HEK293 (cell line): ENCODE results near the gene DBNL.

ENCODE experiments used
- CTCF ChIA-PET: fragments of 350-600 bp; formaldehyde crosslinking; extraction: SDS; loops from one replicate; lab custom pipeline; 2021; ENCODE audit warnings: antibody characterized with exemption; lab: Yijun Ruan, JAX
- POLR2A ChIA-PET: fragments of 300-600 bp; formaldehyde crosslinking; extraction: SDS; loops from one replicate; lab custom pipeline; 2020; ENCODE audit warnings: antibody characterized with exemption, inconsistent platforms; lab: Yijun Ruan, JAX
- H3K27ac ChIP-seq: fragments of 200-500 bp; sonication (Bioruptor generic); 2 replicates; pipeline ENCODE4 v1.5.1; 2014; ENCODE audit warnings: low read depth, low read length, control low read depth, inconsistent platforms; ENCODE audit errors: extremely low read depth
- H3K36me3 ChIP-seq, 2 experiments: fragments of 200-500 bp in 1 of 2; sonication (Bioruptor generic) in 1 of 2; 1 replicate in 1 of 2; 2 replicates in 1 of 2; pipeline ENCODE4 v1.5.1; 2014 to 2017; ENCODE audit warnings: inconsistent platforms in 2 of 2, low read length in 2 of 2; ENCODE audit not compliant: control insufficient read depth in 2 of 2, insufficient read depth in 1 of 2
- H3K4me1 ChIP-seq: fragments of 200-500 bp; sonication (Bioruptor generic); 2 replicates; pipeline ENCODE4 v1.5.1; 2014; ENCODE audit warnings: mild to moderate bottlenecking, low read length, inconsistent platforms; ENCODE audit not compliant: control insufficient read depth, insufficient read depth
- H3K4me3 ChIP-seq: 2 replicates; pipeline ENCODE4 v1.5.1; 2011; ENCODE audit warnings: low read depth, mild to moderate bottlenecking, control low read depth, low read length, moderate library complexity
- H3K9me3 ChIP-seq: fragments of 200-500 bp; sonication (Bioruptor generic); 2 replicates; pipeline ENCODE4 v1.5.1; 2014; ENCODE audit warnings: low read depth, low read length, inconsistent platforms; ENCODE audit not compliant: control insufficient read depth, insufficient read depth
- EGR2 ChIP-seq: fragments of 450-650 bp; formaldehyde crosslinking; IDR thresholded peaks from 2 replicates; pipeline ENCODE4 v1.5.1; 2016; ENCODE audit warnings: low read depth, missing biosample characterization, missing genetic modification characterization
- FEZF1 ChIP-seq: fragments of 450-650 bp; formaldehyde crosslinking; IDR thresholded peaks from 2 replicates; pipeline ENCODE4 v1.5.1; 2016; ENCODE audit warnings: missing biosample characterization, missing genetic modification characterization
- IKZF3 ChIP-seq: fragments of 450-650 bp; IDR thresholded peaks from 2 replicates; pipeline ENCODE4 v1.5.0; 2018; ENCODE audit warnings: missing biosample characterization, mild to moderate bottlenecking, missing genetic modification characterization, moderate library complexity
- KLF9 ChIP-seq: fragments of 450-650 bp; formaldehyde crosslinking; IDR thresholded peaks from 2 replicates; pipeline ENCODE4 v1.5.1; 2016; ENCODE audit warnings: missing biosample characterization, missing genetic modification characterization, low read depth
- MZF1 ChIP-seq: fragments of 450-650 bp; formaldehyde crosslinking; IDR thresholded peaks from 2 replicates; pipeline ENCODE4 v1.5.1; 2017; ENCODE audit warnings: missing biosample characterization, missing genetic modification characterization, borderline replicate concordance
- RBAK ChIP-seq: fragments of 450-650 bp; formaldehyde crosslinking; IDR thresholded peaks from 2 replicates; pipeline ENCODE4 v1.5.1; 2016; ENCODE audit warnings: missing biosample characterization, missing genetic modification characterization
- WT1 ChIP-seq: fragments of 450-650 bp; formaldehyde crosslinking; IDR thresholded peaks from 2 replicates; pipeline ENCODE4 v1.5.1; 2016; ENCODE audit warnings: missing biosample characterization, missing genetic modification characterization
- ZBTB17 ChIP-seq: fragments of 450-650 bp; formaldehyde crosslinking; IDR thresholded peaks from 2 replicates; pipeline ENCODE4 v1.5.1; 2016; ENCODE audit warnings: missing biosample characterization, missing genetic modification characterization
- ZBTB20 ChIP-seq: fragments of 450-650 bp; formaldehyde crosslinking; IDR thresholded peaks from 2 replicates; pipeline ENCODE4 v1.5.1; 2016; ENCODE audit warnings: missing biosample characterization, missing genetic modification characterization
- ZBTB48 ChIP-seq: fragments of 450-650 bp; formaldehyde crosslinking; IDR thresholded peaks from 2 replicates; pipeline ENCODE4 v1.5.1; 2016; ENCODE audit warnings: missing biosample characterization, missing genetic modification characterization
- ZBTB8A ChIP-seq: fragments of 450-650 bp; formaldehyde crosslinking; IDR thresholded peaks from 2 replicates; pipeline ENCODE4 v1.5.1; 2016; ENCODE audit warnings: missing biosample characterization, missing genetic modification characterization
- ZFP69B ChIP-seq: fragments of 450-650 bp; formaldehyde crosslinking; IDR thresholded peaks from 2 replicates; pipeline ENCODE4 v1.5.1; 2016; ENCODE audit warnings: missing biosample characterization, missing genetic modification characterization
- ZNF112 ChIP-seq: fragments of 450-650 bp; formaldehyde crosslinking; IDR thresholded peaks from 2 replicates; pipeline ENCODE4 v1.5.0; 2017; ENCODE audit warnings: missing biosample characterization, missing genetic modification characterization
- ZNF121 ChIP-seq: fragments of 450-650 bp; formaldehyde crosslinking; IDR thresholded peaks from 2 replicates; pipeline ENCODE4 v1.5.1; 2016; ENCODE audit warnings: missing biosample characterization, missing genetic modification characterization
- ZNF132 ChIP-seq: fragments of 450-650 bp; formaldehyde crosslinking; IDR thresholded peaks from 2 replicates; pipeline ENCODE4 v1.5.1; 2017; ENCODE audit warnings: missing biosample characterization, missing genetic modification characterization, borderline replicate concordance
- ZNF133 ChIP-seq: fragments of 450-650 bp; formaldehyde crosslinking; IDR thresholded peaks from 2 replicates; pipeline ENCODE4 v1.5.1; 2016; ENCODE audit warnings: missing biosample characterization, missing genetic modification characterization
- ZNF174 ChIP-seq: fragments of 450-650 bp; formaldehyde crosslinking; IDR thresholded peaks from 2 replicates; pipeline ENCODE4 v1.5.0; 2017; ENCODE audit warnings: missing biosample characterization, mild to moderate bottlenecking, missing genetic modification characterization
- ZNF211 ChIP-seq: fragments of 450-650 bp; formaldehyde crosslinking; IDR thresholded peaks from 2 replicates; pipeline ENCODE4 v1.5.1; 2016; ENCODE audit warnings: low read depth, missing biosample characterization, missing genetic modification characterization
- ZNF311 ChIP-seq: fragments of 450-650 bp; formaldehyde crosslinking; IDR thresholded peaks from 2 replicates; pipeline ENCODE4 v1.5.1; 2017; ENCODE audit warnings: missing biosample characterization, missing genetic modification characterization, borderline replicate concordance
- ZNF366 ChIP-seq: fragments of 450-650 bp; formaldehyde crosslinking; conservative IDR thresholded peaks from 2 replicates; pipeline ENCODE4 v1.5.1; 2016; ENCODE audit warnings: missing biosample characterization, missing genetic modification characterization
- ZNF555 ChIP-seq: fragments of 450-650 bp; formaldehyde crosslinking; conservative IDR thresholded peaks from 2 replicates; pipeline ENCODE4 v1.5.1; 2017; ENCODE audit warnings: missing biosample characterization, mild to moderate bottlenecking, missing genetic modification characterization, inconsistent platforms
- ZNF624 ChIP-seq: fragments of 450-650 bp; formaldehyde crosslinking; IDR thresholded peaks from 2 replicates; pipeline ENCODE4 v1.5.1; 2017; ENCODE audit warnings: missing biosample characterization, missing genetic modification characterization
- ZNF670 ChIP-seq: fragments of 450-650 bp; formaldehyde crosslinking; IDR thresholded peaks from 2 replicates; pipeline ENCODE4 v1.5.1; 2016; ENCODE audit warnings: missing biosample characterization, missing genetic modification characterization, low read depth
- ZNF76 ChIP-seq: fragments of 450-650 bp; formaldehyde crosslinking; IDR thresholded peaks from 2 replicates; pipeline ENCODE4; 2016; ENCODE audit warnings: low read depth, missing biosample characterization, missing genetic modification characterization, borderline replicate concordance
- ZNF837 ChIP-seq: fragments of 450-650 bp; formaldehyde crosslinking; IDR thresholded peaks from 2 replicates; pipeline ENCODE4 v1.5.1; 2016; ENCODE audit warnings: missing biosample characterization, missing genetic modification characterization
- ZNF843 ChIP-seq: fragments of 450-650 bp; formaldehyde crosslinking; IDR thresholded peaks from 2 replicates; pipeline ENCODE4 v1.5.1; 2016; ENCODE audit warnings: missing biosample characterization, missing genetic modification characterization
- TF ChIP-seq, protein P1 (sequence below): fragments of 450-650 bp; formaldehyde crosslinking; IDR thresholded peaks from 2 replicates; pipeline ENCODE4 v1.5.1; 2016; ENCODE audit warnings: missing biosample characterization, missing genetic modification characterization
- TF ChIP-seq, protein P2 (sequence below): fragments of 450-650 bp; formaldehyde crosslinking; IDR thresholded peaks from 2 replicates; pipeline ENCODE4 v1.5.1; 2016; ENCODE audit warnings: missing biosample characterization, missing genetic modification characterization
- TF ChIP-seq, protein P3 (sequence below): fragments of 450-650 bp; formaldehyde crosslinking; optimal IDR thresholded peaks from 2 replicates; pipeline ENCODE3; 2016; ENCODE audit warnings: missing biosample characterization, mild to moderate bottlenecking, missing genetic modification characterization
- TF ChIP-seq, protein P4 (sequence below): fragments of 450-650 bp; formaldehyde crosslinking; IDR thresholded peaks from 2 replicates; pipeline ENCODE4 v1.5.1; 2016; ENCODE audit warnings: missing biosample characterization, missing genetic modification characterization, borderline replicate concordance

DBNL gene

DNA sequence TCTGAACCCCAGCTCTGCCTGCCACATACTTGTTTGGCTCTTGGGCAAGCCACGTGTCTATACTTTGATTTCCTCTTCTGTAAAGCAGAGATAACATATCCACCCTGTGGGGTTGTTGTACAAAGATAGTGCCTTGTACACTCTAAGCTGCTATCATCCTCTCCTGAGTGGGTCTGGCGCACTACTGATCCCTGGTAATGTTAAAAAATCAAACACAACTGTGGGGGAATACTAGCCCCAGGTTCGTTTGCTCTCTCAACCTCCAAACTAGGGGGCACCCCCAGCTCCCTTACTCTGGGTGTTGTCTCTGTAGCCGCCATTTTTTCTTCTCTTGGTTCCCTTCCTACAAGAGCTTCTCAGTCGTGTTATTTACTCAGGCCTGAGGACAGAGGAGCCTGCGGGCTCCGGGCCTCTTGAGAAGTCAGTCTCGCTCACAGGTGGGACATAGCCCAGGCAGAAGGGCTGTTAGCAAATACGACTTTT lies 36.8 kb downstream of the DBNL start:
- H3K36me3 ChIP-seq = peaks cover 4 to 45% of the 10 kb centered on the region in 2 experiments; a peak in 2 of 3 replicates
- H3K9me3 ChIP-seq = no peaks in the 10 kb centered on the region
- H3K4me3 ChIP-seq = no peak overlapping the region
- TF ChIP-seq ZNF555 (tag by site-specific recombination) = no peak
- H3K4me1 ChIP-seq = no peaks in the 10 kb centered on the region
- ChIA-PET POLR2A (interaction anchor here (0.7 kb wide), 1 partner anchor 950 kb away, joined by 5 read pairs; no protein-coding TSS in a partner anchor), CTCF (no interaction called here)
- no peak overlapping the region for H3K27ac ChIP-seq

DNA sequence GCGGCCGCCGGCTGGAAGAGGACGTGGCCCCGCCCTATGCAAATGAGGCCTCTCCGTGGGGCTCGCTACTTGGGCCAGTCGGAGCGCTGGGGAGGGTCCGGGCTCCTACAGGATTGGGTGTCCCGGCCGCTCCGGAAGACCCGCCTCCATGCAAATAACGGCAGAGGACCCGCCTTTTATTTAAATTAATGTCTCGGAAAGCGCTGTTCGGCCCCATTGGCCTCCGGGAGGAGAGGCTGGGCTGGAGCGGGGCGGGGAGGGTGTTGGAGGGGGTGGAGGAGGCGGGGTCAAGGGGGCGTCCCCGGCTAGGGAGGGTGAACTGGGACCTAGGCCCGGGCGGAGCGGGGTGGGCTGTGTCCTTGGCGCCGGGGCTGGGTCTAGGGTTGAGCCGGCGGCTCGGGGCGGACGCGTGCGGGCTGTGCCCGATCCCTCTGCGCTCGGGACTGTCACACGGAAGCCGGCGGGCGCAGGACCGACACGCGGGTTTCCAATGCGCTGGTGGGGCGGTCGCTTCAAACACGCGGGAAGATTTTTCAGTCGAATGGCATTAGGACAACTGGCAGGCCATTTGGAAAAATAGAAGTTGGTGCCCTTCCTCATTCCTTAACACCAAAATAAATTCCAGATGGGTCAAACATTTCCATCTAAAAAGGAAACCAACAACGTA lies 38.2 kb downstream of the DBNL start:
- H3K27ac ChIP-seq = no peak overlapping the region; the same call in 1 of the 2 replicates
- no peaks in the 10 kb centered on the region for H3K9me3 ChIP-seq
- peak overlapping the region; percentile 81 for H3K4me3 ChIP-seq
- CTCF ChIA-PET = no interaction called here
- peaks cover 4 to 31% of the 10 kb centered on the region in 2 experiments; a peak in 2 of 3 replicates for H3K36me3 ChIP-seq
- no peaks in the 10 kb centered on the region for H3K4me1 ChIP-seq
- POLR2A ChIA-PET = no interaction called here
- TF ChIP-seq ZNF843 (tag by site-specific recombination) = 0 out of 2 replicates have a peak, but pooled peaks have one; percentile 16
- no peak for TF ChIP-seq ZNF311
- no peak for TF ChIP-seq ZNF670
- peak; percentile 49; the same call in 1 of the 2 replicates for TF ChIP-seq IKZF3 (tag by site-specific recombination)
- no peak for TF ChIP-seq ZNF133 (tag by site-specific recombination)
- TF ChIP-seq RBAK (tag by site-specific recombination) = no peak
- peak; percentile 46; the same call in 1 of the 2 replicates for TF ChIP-seq EGR2 (tag by site-specific recombination)
- TF ChIP-seq ZNF132 (tag by site-specific recombination) = no peak
- TF ChIP-seq ZBTB17 (tag by site-specific recombination) = no peak
- peak; percentile 31; the same call in 1 of the 2 replicates for TF ChIP-seq ZBTB20 (tag by site-specific recombination)
- TF ChIP-seq ZNF624 (tag by site-specific recombination) = no peak
- no peak for TF ChIP-seq FEZF1
- 0 out of 2 replicates have a peak, but pooled peaks have one; percentile 17 for TF ChIP-seq ZFP69B (tag by site-specific recombination)
- TF ChIP-seq ZBTB48 (tag by site-specific recombination) = peak; percentile 65
- no peak for TF ChIP-seq ZNF112 (tag by site-specific recombination)
- TF ChIP-seq, protein P1, sequence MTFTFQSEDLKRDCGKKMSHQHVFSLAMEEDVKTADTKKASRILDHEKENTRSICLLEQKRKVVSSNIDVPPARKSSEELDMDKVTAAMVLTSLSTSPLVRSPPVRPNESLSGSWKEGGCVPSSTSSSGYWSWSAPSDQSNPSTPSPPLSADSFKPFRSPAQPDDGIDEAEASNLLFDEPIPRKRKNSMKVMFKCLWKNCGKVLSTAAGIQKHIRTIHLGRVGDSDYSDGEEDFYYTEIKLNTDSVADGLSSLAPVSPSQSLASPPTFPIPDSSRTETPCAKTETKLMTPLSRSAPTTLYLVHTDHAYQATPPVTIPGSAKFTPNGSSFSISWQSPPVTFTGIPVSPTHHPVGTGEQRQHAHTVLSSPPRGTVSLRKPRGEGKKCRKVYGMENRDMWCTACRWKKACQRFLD = no peak
- TF ChIP-seq, protein P2, sequence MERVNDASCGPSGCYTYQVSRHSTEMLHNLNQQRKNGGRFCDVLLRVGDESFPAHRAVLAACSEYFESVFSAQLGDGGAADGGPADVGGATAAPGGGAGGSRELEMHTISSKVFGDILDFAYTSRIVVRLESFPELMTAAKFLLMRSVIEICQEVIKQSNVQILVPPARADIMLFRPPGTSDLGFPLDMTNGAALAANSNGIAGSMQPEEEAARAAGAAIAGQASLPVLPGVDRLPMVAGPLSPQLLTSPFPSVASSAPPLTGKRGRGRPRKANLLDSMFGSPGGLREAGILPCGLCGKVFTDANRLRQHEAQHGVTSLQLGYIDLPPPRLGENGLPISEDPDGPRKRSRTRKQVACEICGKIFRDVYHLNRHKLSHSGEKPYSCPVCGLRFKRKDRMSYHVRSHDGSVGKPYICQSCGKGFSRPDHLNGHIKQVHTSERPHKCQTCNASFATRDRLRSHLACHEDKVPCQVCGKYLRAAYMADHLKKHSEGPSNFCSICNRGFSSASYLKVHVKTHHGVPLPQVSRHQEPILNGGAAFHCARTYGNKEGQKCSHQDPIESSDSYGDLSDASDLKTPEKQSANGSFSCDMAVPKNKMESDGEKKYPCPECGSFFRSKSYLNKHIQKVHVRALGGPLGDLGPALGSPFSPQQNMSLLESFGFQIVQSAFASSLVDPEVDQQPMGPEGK = peak; percentile 93
- TF ChIP-seq, protein P3, sequence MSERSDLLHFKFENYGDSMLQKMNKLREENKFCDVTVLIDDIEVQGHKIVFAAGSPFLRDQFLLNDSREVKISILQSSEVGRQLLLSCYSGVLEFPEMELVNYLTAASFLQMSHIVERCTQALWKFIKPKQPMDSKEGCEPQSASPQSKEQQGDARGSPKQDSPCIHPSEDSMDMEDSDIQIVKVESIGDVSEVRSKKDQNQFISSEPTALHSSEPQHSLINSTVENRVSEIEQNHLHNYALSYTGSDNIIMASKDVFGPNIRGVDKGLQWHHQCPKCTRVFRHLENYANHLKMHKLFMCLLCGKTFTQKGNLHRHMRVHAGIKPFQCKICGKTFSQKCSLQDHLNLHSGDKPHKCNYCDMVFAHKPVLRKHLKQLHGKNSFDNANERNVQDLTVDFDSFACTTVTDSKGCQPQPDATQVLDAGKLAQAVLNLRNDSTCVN (tag by site-specific recombination) = peak; percentile 80
- no peak for TF ChIP-seq ZNF837 (tag by site-specific recombination)
- no peak for TF ChIP-seq ZNF366
- TF ChIP-seq, protein P4, sequence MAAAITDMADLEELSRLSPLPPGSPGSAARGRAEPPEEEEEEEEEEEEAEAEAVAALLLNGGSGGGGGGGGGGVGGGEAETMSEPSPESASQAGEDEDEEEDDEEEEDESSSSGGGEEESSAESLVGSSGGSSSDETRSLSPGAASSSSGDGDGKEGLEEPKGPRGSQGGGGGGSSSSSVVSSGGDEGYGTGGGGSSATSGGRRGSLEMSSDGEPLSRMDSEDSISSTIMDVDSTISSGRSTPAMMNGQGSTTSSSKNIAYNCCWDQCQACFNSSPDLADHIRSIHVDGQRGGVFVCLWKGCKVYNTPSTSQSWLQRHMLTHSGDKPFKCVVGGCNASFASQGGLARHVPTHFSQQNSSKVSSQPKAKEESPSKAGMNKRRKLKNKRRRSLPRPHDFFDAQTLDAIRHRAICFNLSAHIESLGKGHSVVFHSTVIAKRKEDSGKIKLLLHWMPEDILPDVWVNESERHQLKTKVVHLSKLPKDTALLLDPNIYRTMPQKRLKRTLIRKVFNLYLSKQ = no peak
- no peak for TF ChIP-seq ZNF121 (tag by site-specific recombination)
- TF ChIP-seq KLF9 = peak; percentile 87
- TF ChIP-seq WT1 (tag by site-specific recombination) = no peak
- no peak for TF ChIP-seq ZNF211 (tag by site-specific recombination)
- TF ChIP-seq ZNF76 = peak; percentile 39; the same call in 1 of the 2 replicates
- TF ChIP-seq ZNF174 (tag by site-specific recombination) = no peak
- peak; percentile 53; the same call in 1 of the 2 replicates for TF ChIP-seq ZBTB8A (tag by site-specific recombination)
- no peak for TF ChIP-seq MZF1 (tag by site-specific recombination)
